GM12878 (cell line): ENCODE measurements around the gene KTN1. TPM values are rescaled to one million over a fixed set of nuclear protein-coding genes. Genes with fewer than 3 reads are reported as not detected.
A peak's percentile ranks its signal among the peaks of the same experiment; 100 is the strongest.

Source experiments
- BMI1 ChIP-seq: fragments of 450-650 bp; IDR thresholded peaks from 2 replicates; pipeline ENCODE4 v1.6.1; 2016; ENCODE audit warnings: mild to moderate bottlenecking, moderate library complexity, borderline replicate concordance
- CBFB ChIP-seq: IDR thresholded peaks from 2 replicates; pipeline ENCODE4 v1.6.1; 2016; ENCODE audit warnings: antibody characterized with exemption, low read depth
- CUX1 ChIP-seq: IDR thresholded peaks from 2 replicates; pipeline ENCODE4 v1.6.1; 2012; ENCODE audit warnings: improper control_type of control experiment, low read depth, low read length; ENCODE audit not compliant: insufficient replicate concordance
- FOXK2 ChIP-seq: fragments of 450-650 bp; IDR thresholded peaks from 2 replicates; pipeline ENCODE4 v1.6.1; 2017; ENCODE audit warnings: mild to moderate bottlenecking, moderate library complexity
- GATAD2B ChIP-seq: fragments of 450-650 bp; conservative IDR thresholded peaks from 2 replicates; pipeline ENCODE4 v1.6.1; 2017; ENCODE audit warnings: low read depth, mild to moderate bottlenecking, moderate library complexity
- HDGF ChIP-seq: fragments of 450-650 bp; IDR thresholded peaks from 2 replicates; pipeline ENCODE4 v1.6.1; 2016; ENCODE audit warnings: antibody characterized with exemption
- JUNB ChIP-seq: IDR thresholded peaks from 2 replicates; pipeline ENCODE4 v1.6.1; 2016; ENCODE audit warnings: antibody characterized with exemption, mild to moderate bottlenecking
- KDM1A ChIP-seq: fragments of 200-600 bp; sonication (generic); IDR thresholded peaks from 2 replicates; pipeline ENCODE4 v1.6.1; 2016; ENCODE audit warnings: borderline replicate concordance
- MEF2A ChIP-seq: IDR thresholded peaks from 2 replicates; pipeline ENCODE4 v1.6.1; 2011; ENCODE audit warnings: low read depth, mild to moderate bottlenecking, low read length, moderate library complexity; ENCODE audit not compliant: insufficient read depth
- MTA2 ChIP-seq: fragments of 450-650 bp; IDR thresholded peaks from 2 replicates; pipeline ENCODE4 v1.6.1; 2016; ENCODE audit warnings: low read depth, mild to moderate bottlenecking, moderate library complexity
- MXI1 ChIP-seq: fragments of 150-350 bp; IDR thresholded peaks from 2 replicates; pipeline ENCODE4 v1.6.1; 2011; ENCODE audit warnings: low read depth, mild to moderate bottlenecking, inconsistent platforms, low read length, improper control_type of control experiment
- NR2C1 ChIP-seq: fragments of 450-650 bp; IDR thresholded peaks from 2 replicates; pipeline ENCODE4 v1.6.1; 2017; ENCODE audit warnings: antibody characterized with exemption, mild to moderate bottlenecking, moderate library complexity
- PBX3 ChIP-seq: IDR thresholded peaks from 2 replicates; pipeline ENCODE4 v1.6.1; 2011; ENCODE audit warnings: mild to moderate bottlenecking, low read depth, low read length, moderate library complexity; ENCODE audit not compliant: insufficient replicate concordance
- RUNX3 ChIP-seq: IDR thresholded peaks from 2 replicates; pipeline ENCODE4 v1.6.1; 2012; ENCODE audit warnings: low read length, inconsistent platforms
- SIX5 ChIP-seq: IDR thresholded peaks from 2 replicates; pipeline ENCODE4 v1.6.1; 2011; ENCODE audit warnings: mild to moderate bottlenecking, low read depth, low read length, moderate library complexity; ENCODE audit not compliant: severe bottlenecking
- SRF ChIP-seq, 2 experiments: IDR thresholded peaks; 2 replicates each; pipeline ENCODE4 v1.6.1; 2011; ENCODE audit warnings: low read depth in 2 of 2, low read length in 2 of 2, mild to moderate bottlenecking in 1 of 2, moderate library complexity in 1 of 2
- TARDBP ChIP-seq: IDR thresholded peaks from 2 replicates; pipeline ENCODE4 v1.6.1; 2016; ENCODE audit warnings: borderline replicate concordance
- TCF3 ChIP-seq: IDR thresholded peaks from 2 replicates; pipeline ENCODE4 v1.6.1; 2012; ENCODE audit warnings: low read depth, mild to moderate bottlenecking, low read length, borderline replicate concordance; ENCODE audit not compliant: insufficient read depth
- ZBTB11 ChIP-seq: fragments of 450-650 bp; formaldehyde crosslinking; IDR thresholded peaks from 2 replicates; pipeline ENCODE4 v1.5.0; 2022; ENCODE audit warnings: mild to moderate bottlenecking, missing genetic modification characterization
- ZNF24 ChIP-seq: fragments of 450-650 bp; IDR thresholded peaks from 2 replicates; pipeline ENCODE4 v1.6.1; 2017; ENCODE audit warnings: antibody characterized with exemption, mild to moderate bottlenecking
- ZNF384 ChIP-seq: IDR thresholded peaks from 2 replicates; pipeline ENCODE4 v1.6.1; 2012; ENCODE audit warnings: low read depth, mild to moderate bottlenecking, low read length, improper control_type of control experiment, borderline replicate concordance
- polyA plus RNA-seq, 11 experiments: library from polyadenylated mRNA; depleted of rRNA in 4 of 11; unstranded in 6 of 11; stranded (reverse) in 5 of 11; fragments of >200 nt; fragmentation: Nextera tagmentation in 4 of 11; fragmentation: Illumina TruSeq in 1 of 11; extraction: Ambion mirVana in 4 of 11; extraction: Trizol in 1 of 11; gene quantifications; 1 replicate in 1 of 11; 2 replicates in 10 of 11; pipeline versions ENCODE4 v1.2.1 to v1.2.3, GENCODE V29; 2011 to 2016; ENCODE audit warnings: inconsistent platforms in 2 of 11, missing spikeins in 2 of 11, low read depth in 1 of 11
- total RNA-seq, 4 experiments: library from RNA; depleted of rRNA in 3 of 4; stranded (reverse); fragments of >200 nt in 3 of 4; fragmentation: Illumina TruSeq in 1 of 4; extraction: Trizol in 1 of 4; gene quantifications; 2 replicates each; pipeline versions ENCODE4 v1.2.1 to v1.2.3, GENCODE V29; 2013 to 2021

KTN1 gene
- total and polyA plus RNA-seq, 10 of the 15 experiments (the other 5 are each of a cell fraction or from before 2014, with no cell fraction given), result 50.6 to 154 (median 84.2) TPM

GRCh38 chr14:55665067-55665675, 85.2 kb downstream of the KTN1 start (continued):
- TF ChIP-seq CUX1 (no peak), RUNX3 (peak; percentile 97), PBX3 (no peak), ZBTB11 (CRISPR knock-in tag) (no peak), GATAD2B (no peak), HDGF (no peak), JUNB (peak; percentile 77), NR2C1 (no peak), MTA2 (peak; percentile 50; the same call in 1 of the 2 replicates), FOXK2 (no peak), ZNF384 (no peak), MEF2A (no peak), BMI1 (no peak), ZNF24 (no peak), TARDBP (no peak), SRF (IDR thresholded peaks at IDR 0.05; ENCODE audit: low read depth in 2 of 2, low read length in 2 of 2) (no peak), KDM1A (no peak), CBFB (peak; percentile 45; the same call in 1 of the 2 replicates), SIX5 (no peak), TCF3 (no peak), MXI1 (no peak)
